H1 (cell line): ENCODE results near the gene MMP28. TPM values are rescaled to one million over a fixed set of nuclear protein-coding genes. Genes with fewer than 3 reads are reported as not detected.
A peak's percentile ranks its signal among the peaks of the same experiment; 100 is the strongest.

Source experiments
- CTCF ChIA-PET: fragments of 300-600 bp; sonication (Branson Sonifier 250); formaldehyde crosslinking; loops from one replicate; lab custom pipeline; 2021; ENCODE audit not compliant: partially characterized antibody; lab: Charles Lee
- POLR2A ChIA-PET: fragments of 300-600 bp; sonication (Branson Sonifier 250); formaldehyde crosslinking; loops from one replicate; lab custom pipeline; 2021; ENCODE audit warnings: inconsistent platforms; ENCODE audit not compliant: partially characterized antibody; lab: Charles Lee
- DNase-seq, 2 experiments: peaks; one replicate each; pipeline versions ENCODE4 v3.0.0 to v3.0.0-alpha.2; 2010 to 2022; ENCODE audit warnings: low spot score in 2 of 2, low read depth in 1 of 2, mixed read lengths in 1 of 2
- FAIRE-seq: peaks from 2 replicates; lab custom pipeline; 2011; peaks lifted over from hg19 to GRCh38; lab: Jason Lieb, UNC
- H2AFZ ChIP-seq: 2 replicates; pipeline ENCODE4 v1.8.1; 2012; ENCODE audit warnings: low read length, inconsistent platforms
- H2AK5ac ChIP-seq: 2 replicates; pipeline ENCODE4 v1.6.1; 2013; ENCODE audit warnings: low read depth, low read length
- H2BK120ac ChIP-seq: replicated peaks from 2 replicates; pipeline ENCODE3; 2013; ENCODE audit warnings: low read depth, low read length, inconsistent platforms
- H2BK12ac ChIP-seq: 2 replicates; pipeline ENCODE4 v1.6.1; 2013; ENCODE audit warnings: low read depth, low read length
- H2BK15ac ChIP-seq: 2 replicates; pipeline ENCODE4 v1.6.1; 2013; ENCODE audit warnings: low read length
- H2BK20ac ChIP-seq: 2 replicates; pipeline ENCODE4 v1.6.1; 2013; ENCODE audit warnings: low read length
- H2BK5ac ChIP-seq: 2 replicates; pipeline ENCODE4 v1.6.1; 2013; ENCODE audit warnings: low read depth, low read length
- H3K14ac ChIP-seq: 2 replicates; pipeline ENCODE4 v1.6.1; 2013; ENCODE audit warnings: inconsistent platforms; ENCODE audit not compliant: insufficient read length
- H3K18ac ChIP-seq: 2 replicates; pipeline ENCODE4 v1.6.1; 2013; ENCODE audit warnings: low read length; ENCODE audit errors: extremely low read depth
- H3K23ac ChIP-seq: 2 replicates; pipeline ENCODE4 v1.6.1; 2013; ENCODE audit warnings: inconsistent platforms; ENCODE audit not compliant: insufficient read length
- H3K23me2 ChIP-seq: 2 replicates; pipeline ENCODE4 v1.6.1; 2013; ENCODE audit warnings: low read depth, low read length
- H3K27ac ChIP-seq: 2 replicates; pipeline ENCODE4 v1.6.1; 2011; ENCODE audit warnings: low read depth, low read length, inconsistent platforms
- H3K27me3 ChIP-seq, 4 experiments: replicated peaks in 1 of 4; 1 replicate in 1 of 4; 2 replicates in 3 of 4; pipeline versions ENCODE4 v1.6.1 to v1.8.1; 2011 to 2013; ENCODE audit warnings: low read length in 3 of 4, mild to moderate bottlenecking in 3 of 4, inconsistent platforms in 2 of 4, mixed read lengths in 2 of 4, moderate library complexity in 1 of 4; ENCODE audit not compliant: control insufficient read depth in 3 of 4, insufficient read depth in 3 of 4; ENCODE audit errors: extremely low read depth in 1 of 4
- H3K36me3 ChIP-seq, 4 experiments: 2 replicates each; pipeline versions ENCODE4 v1.6.1 to v1.8.1; 2011 to 2013; ENCODE audit warnings: mild to moderate bottlenecking in 4 of 4, low read length in 3 of 4, moderate library complexity in 2 of 4, control low read depth in 1 of 4, inconsistent platforms in 1 of 4; ENCODE audit not compliant: insufficient read depth in 4 of 4, control insufficient read depth in 2 of 4
- H3K4ac ChIP-seq: replicated peaks from 2 replicates; pipeline ENCODE3; 2013; ENCODE audit warnings: low read length, low read depth, mixed read lengths, inconsistent platforms; ENCODE audit not compliant: insufficient read length
- H3K4me1 ChIP-seq, 4 experiments: replicated peaks in 1 of 4; 1 replicate in 1 of 4; 2 replicates in 3 of 4; pipeline versions ENCODE4 v1.6.1 to v1.8.1; 2011 to 2013; ENCODE audit warnings: low read length in 3 of 4, inconsistent platforms in 2 of 4, mixed read lengths in 1 of 4; ENCODE audit not compliant: insufficient read depth in 4 of 4, control insufficient read depth in 3 of 4
- H3K4me2 ChIP-seq, 2 experiments: 2 replicates each; pipeline versions ENCODE4 v1.6.1 to v1.8.1; 2011 to 2013; ENCODE audit warnings: low read depth in 2 of 2, low read length in 2 of 2, control low read depth in 1 of 2, inconsistent platforms in 1 of 2, mild to moderate bottlenecking in 1 of 2; ENCODE audit not compliant: insufficient read depth in 1 of 2
- H3K4me3 ChIP-seq, 4 experiments: fragments of 200-600, 300-600 bp in 1 of 4; sonication (generic), shearing (Covaris generic), sonication (Bioruptor Twin) in 1 of 4; 2 replicates each; pipeline versions ENCODE4 v1.5.1 to v1.8.1; 2011 to 2016; ENCODE audit warnings: low read length in 4 of 4, low read depth in 3 of 4, control low read depth in 2 of 4, inconsistent platforms in 2 of 4, mild to moderate bottlenecking in 2 of 4, mixed read lengths in 1 of 4, moderate library complexity in 1 of 4; ENCODE audit not compliant: insufficient read depth in 2 of 4; ENCODE audit errors: extremely low read depth in 1 of 4
- H3K56ac ChIP-seq: replicated peaks from 2 replicates; pipeline ENCODE3; 2013; ENCODE audit warnings: low read depth, mild to moderate bottlenecking, mixed read lengths, low read length, inconsistent platforms; ENCODE audit not compliant: insufficient read length
- H3K79me1 ChIP-seq: 2 replicates; pipeline ENCODE4 v1.6.1; 2013; ENCODE audit warnings: low read depth, low read length, control low read depth
- H3K79me2 ChIP-seq, 2 experiments: 2 replicates each; pipeline versions ENCODE4 v1.6.1 to v1.8.1; 2012 to 2013; ENCODE audit warnings: low read length in 2 of 2, mild to moderate bottlenecking in 2 of 2, inconsistent platforms in 1 of 2; ENCODE audit not compliant: insufficient read depth in 2 of 2, control insufficient read depth in 1 of 2
- H3K9ac ChIP-seq, 4 experiments: replicated peaks in 1 of 4; 1 replicate in 1 of 4; 2 replicates in 3 of 4; pipeline versions ENCODE4 v1.6.1 to v1.8.1; 2011 to 2013; ENCODE audit warnings: low read depth in 3 of 4, low read length in 3 of 4, control low read depth in 2 of 4, mild to moderate bottlenecking in 2 of 4, moderate library complexity in 2 of 4, inconsistent platforms in 1 of 4; ENCODE audit errors: extremely low read depth in 1 of 4
- H3K9me3 ChIP-seq, 2 experiments: 2 replicates each; pipeline versions ENCODE4 v1.6.1 to v1.8.1; 2012 to 2013; ENCODE audit warnings: mild to moderate bottlenecking in 2 of 2, moderate library complexity in 2 of 2, control low read depth in 1 of 2, inconsistent platforms in 1 of 2, low read depth in 1 of 2, low read length in 1 of 2, mixed read lengths in 1 of 2; ENCODE audit not compliant: insufficient read depth in 2 of 2
- H4K20me1 ChIP-seq, 2 experiments: replicated peaks in 1 of 2; 2 replicates each; pipeline versions ENCODE3 to v1.8.1; 2011 to 2013; ENCODE audit warnings: inconsistent platforms in 2 of 2, low read length in 2 of 2, mild to moderate bottlenecking in 1 of 2; ENCODE audit not compliant: insufficient read depth in 2 of 2, control insufficient read depth in 1 of 2
- H4K5ac ChIP-seq: 2 replicates; pipeline ENCODE4 v1.6.1; 2013; ENCODE audit warnings: low read length, low read depth, mixed read lengths, inconsistent platforms; ENCODE audit not compliant: insufficient read length
- H4K8ac ChIP-seq: 2 replicates; pipeline ENCODE4 v1.8.0; 2013; ENCODE audit warnings: mild to moderate bottlenecking, moderate library complexity, low read length, inconsistent platforms; ENCODE audit not compliant: insufficient read depth; ENCODE audit errors: extremely low read depth
- H4K91ac ChIP-seq: replicated peaks from 2 replicates; pipeline ENCODE3; 2013; ENCODE audit warnings: low read length, mixed read lengths, inconsistent platforms; ENCODE audit not compliant: insufficient read length
- ASH2L ChIP-seq: fragments of 200-600, 300-600 bp; sonication (generic); IDR thresholded peaks from one replicate; pipeline ENCODE4 v1.7.1; 2017; ENCODE audit warnings: low read length
- KDM5A ChIP-seq: fragments of 200-600 bp; IDR thresholded peaks from 2 replicates; pipeline ENCODE4 v1.7.1; 2012; ENCODE audit warnings: mild to moderate bottlenecking, low read length, inconsistent platforms, mixed read lengths
- RAD21 ChIP-seq, 2 experiments: IDR thresholded peaks in 1 of 2; conservative IDR thresholded peaks in 1 of 2; 2 replicates each; pipeline ENCODE4 v1.6.1; 2011; ENCODE audit warnings: low read depth in 2 of 2, low read length in 2 of 2, improper control_type of control experiment in 1 of 2, inconsistent platforms in 1 of 2, mild to moderate bottlenecking in 1 of 2, moderate library complexity in 1 of 2
- SP1 ChIP-seq: IDR thresholded peaks from 2 replicates; pipeline ENCODE4 v1.6.1; 2011; ENCODE audit warnings: low read depth, low read length
- SUZ12 ChIP-seq: fragments of 200-600 bp; sonication (generic); IDR thresholded peaks from 2 replicates; pipeline ENCODE4 v1.6.1; 2012; ENCODE audit warnings: mild to moderate bottlenecking, inconsistent platforms, low read length, moderate library complexity, mixed read lengths
- WGBS, 2 experiments: shearing (Covaris generic) in 1 of 2; methylation state at CpG; one replicate each; pipeline versions ENCODE4 v1.1.6 to v1.1.7; 2013 to 2015; ENCODE audit warnings: low lambda C conversion rate in 2 of 2, mixed read lengths in 2 of 2, inconsistent platforms in 1 of 2, low coverage in 1 of 2, missing lambda C conversion rate in 1 of 2; ENCODE audit not compliant: insufficient replicate concordance in 2 of 2, insufficient coverage in 1 of 2, insufficient read length in 1 of 2; ENCODE audit errors: extremely low coverage in 1 of 2, missing lambda C conversion rate in 1 of 2; 5-methylcytosine and 5-hydroxymethylcytosine counted together
- polyA plus RNA-seq, 7 experiments: library from polyadenylated mRNA; depleted of rRNA in 3 of 7; stranded (reverse) in 5 of 7; unstranded in 2 of 7; fragments of >200 nt in 5 of 7; fragments of 200-250 nt in 2 of 7; gene quantifications; 1 replicate in 5 of 7; 2 replicates in 1 of 7; 4 replicates in 1 of 7; pipeline versions ENCODE4 v1.2.1 to v1.2.3, GENCODE V29; 2011 to 2013; ENCODE audit warnings: missing spikeins in 2 of 7, mixed read lengths in 2 of 7
- total RNA-seq: library from RNA; stranded (reverse); fragmentation: NEBNext Ultra II Directional; extraction: Animal tissue kit (Norgen Biotek cat#: 25700); gene quantifications from 2 replicates; pipeline ENCODE4 v1.2.1, GENCODE V29; 2021

MMP28 gene
- total and polyA plus RNA-seq, 2 of the 8 experiments (the other 6 are each of a cell fraction or from before 2014, with no cell fraction given) = not detected

- H3K4me2 ChIP-seq = no peak overlapping the region
- H2AK5ac ChIP-seq = no peak overlapping the region
- no peaks in the 10 kb centered on the region for H3K36me3 ChIP-seq
- H2BK120ac ChIP-seq = no peak overlapping the region
- H4K5ac ChIP-seq = no peak overlapping the region
- H3K14ac ChIP-seq = no peak overlapping the region
- peak overlapping the region; percentile 85; the same call in 1 of the 2 replicates for H4K8ac ChIP-seq
- no peak for FAIRE-seq
- 0 out of 2 replicates have a peak overlapping the region, but pooled peaks have one; percentile 95 for H2BK15ac ChIP-seq
- no peak overlapping the region for H3K4ac ChIP-seq
- no peaks in the 10 kb centered on the region for H3K79me2 ChIP-seq
- no peak overlapping the region for H3K23ac ChIP-seq
- no peak overlapping the region for H2BK5ac ChIP-seq
- peak overlapping the region; percentile 88 for H2AFZ ChIP-seq
- peak overlapping the region; percentile 60; the same call in 1 of the 2 replicates for H2BK12ac ChIP-seq
- WGBS, 2 experiments = 89% methylated on average over 10 of the region's 10 CpGs; no CpG with 5 or more reads in 1 of the 2 experiments
- TF ChIP-seq KDM5A = no peak
- no peak for TF ChIP-seq SUZ12
- TF ChIP-seq RAD21 (IDR thresholded peaks at IDR 0.05 in 1 of 2, conservative IDR thresholded peaks at IDR 0.05 in 1 of 2; ENCODE audit: low read depth in 2 of 2, low read length in 2 of 2) = no peak
- no peak for TF ChIP-seq SP1
- no peak for TF ChIP-seq ASH2L
- TF ChIP-seq, all 59 proteins: peak for 0
- Histone ChIP-seq H3K23me2 (no peaks in the 10 kb centered on the region), H3K9ac (no peak overlapping the region), H4K91ac (no peak overlapping the region), H3K79me1 (no peaks in the 10 kb centered on the region), H2BK20ac (0 out of 2 replicates have a peak overlapping the region, but pooled peaks have one; percentile 48), H3K9me3 (no peaks in the 10 kb centered on the region; a peak in 1 of 4 replicates), H3K27me3 (no peaks in the 10 kb centered on the region), H3K4me1 (peaks cover 5 to 21% (median 6%) of the 10 kb centered on the region in 4 experiments), H4K20me1 (no peaks in the 10 kb centered on the region), H3K56ac (no peak overlapping the region), H3K18ac (peak overlapping the region; percentile 71; the same call in 1 of the 2 replicates), H3K4me3 (no peak overlapping the region), H3K27ac (no peak overlapping the region)
- no peak for DNase-seq
- CTCF ChIA-PET = interaction anchor here (0.7 to 17.5 kb wide), 9 partner anchors 7 to 160 kb away, joined by 3 to 247 read pairs (median 4); partner anchors contain the start of gene TAF15
- POLR2A ChIA-PET = interaction anchor here (0.8 to 2.9 kb wide), 4 partner anchors 9 to 36 kb away, joined by 3 to 13 read pairs (median 4); partner anchors contain the start of gene TAF15
These were observed 21.6 kb downstream of the MMP28 start for GRCh38 chr17:35773679-35774425.
